ENCODE data around the gene HYAL2.

The HYAL2 gene

GRCh38 chr3:50350213-50350526 is 27.6 kb upstream of the HYAL2 start:
- DNase-seq, result no peak

GRCh38 chr3:50347187-50347813 is 24.8 kb upstream of the HYAL2 start:
- peak; percentile 49 for DNase-seq

GRCh38 chr3:50345586-50346234 is 23.2 kb upstream of the HYAL2 start, which contains the start of gene ZMYND10:
TSS of gene ZMYND10 (minus strand) at chr3:50345732. CDS start at chr3:50345579, 153 bp downstream.
- peak; percentile 28 for DNase-seq

- no peak for DNase-seq
These were observed 22.5 kb upstream of the HYAL2 start for GRCh38 chr3:50345008-50345407.

GRCh38 chr3:50342813-50343633 is 20.5 kb upstream of the HYAL2 start:
- DNase-seq, result no peak

- DNase-seq, result no peak
These were observed 19.6 kb upstream of the HYAL2 start for GRCh38 chr3:50341996-50342650.

- no peak for DNase-seq
These were observed 19.0 kb upstream of the HYAL2 start for GRCh38 chr3:50341537-50341936.

- DNase-seq, result no peak
These were observed 18.1 kb upstream of the HYAL2 start, which contains the start of gene RASSF1 for GRCh38 chr3:50340448-50341329. TSS of gene RASSF1 (minus strand) at chr3:50340836. CDS start at chr3:50340805, 31 bp downstream.

GRCh38 chr3:50340147-50340447 is 17.6 kb upstream of the HYAL2 start:
- no peak for DNase-seq

- no peak for DNase-seq
These were observed 17.1 kb upstream of the HYAL2 start for GRCh38 chr3:50339485-50340146.

- DNase-seq, result no peak
These were observed 16.4 kb upstream of the HYAL2 start for GRCh38 chr3:50338965-50339364.

- peak; percentile 93 for DNase-seq
These were observed 14.8 kb upstream of the HYAL2 start for GRCh38 chr3:50337175-50337861.

GRCh38 chr3:50336452-50337174 is 14.1 kb upstream of the HYAL2 start:
- DNase-seq, result no peak

GRCh38 chr3:50334339-50335075 is 12.0 kb upstream of the HYAL2 start:
- no peak for DNase-seq

- no peak for DNase-seq
These were observed 11.3 kb upstream of the HYAL2 start for GRCh38 chr3:50333744-50334328.

GRCh38 chr3:50331364-50331907 is 8.9 kb upstream of the HYAL2 start:
- DNase-seq, result no peak

- DNase-seq, result no peak
These were observed 7.8 kb upstream of the HYAL2 start for GRCh38 chr3:50330330-50330729.

GRCh38 chr3:50327943-50328691 is 5.6 kb upstream of the HYAL2 start, which contains the start of gene TUSC2:
TSS of gene TUSC2 (minus strand) at chr3:50328223. CDS start at chr3:50328099, 124 bp downstream.
- DNase-seq, result peak; percentile 93

Data from NCI-H1105 (cell line).